Mesodermal cell (in vitro differentiated cells): ENCODE measurements around the gene OLFM2.
A peak's percentile ranks its signal among the peaks of the same experiment; 100 is the strongest.

Experiments used
- H3K27ac ChIP-seq: 2 replicates; pipeline ENCODE4 v1.7.0; 2013; ENCODE audit warnings: mild to moderate bottlenecking, low read depth, low read length, moderate library complexity; ENCODE audit not compliant: severe bottlenecking
- H3K36me3 ChIP-seq: 2 replicates; pipeline ENCODE4 v1.7.1; 2013; ENCODE audit warnings: mild to moderate bottlenecking, low read length, moderate library complexity; ENCODE audit not compliant: control insufficient read depth, insufficient read depth
- H3K4me1 ChIP-seq: one replicate; pipeline ENCODE4 v1.7.1; 2013; ENCODE audit warnings: mild to moderate bottlenecking, low read length; ENCODE audit not compliant: insufficient read depth, control insufficient read depth, poor library complexity, severe bottlenecking
- H3K4me3 ChIP-seq: 2 replicates; pipeline ENCODE4 v1.7.0; 2013; ENCODE audit warnings: low read length, control low read depth, mild to moderate bottlenecking; ENCODE audit not compliant: insufficient read depth, poor library complexity, severe bottlenecking; ENCODE audit errors: extremely low read depth
- H3K9me3 ChIP-seq: 2 replicates; pipeline ENCODE4 v1.7.1; 2013; ENCODE audit warnings: mild to moderate bottlenecking, low read length, moderate library complexity; ENCODE audit not compliant: control insufficient read depth
- WGBS, 2 experiments: methylation state at CpG; one replicate each; pipeline ENCODE4 v1.1.5; 2013; ENCODE audit warnings: missing lambda C conversion rate in 2 of 2; ENCODE audit not compliant: insufficient coverage in 2 of 2; 5-methylcytosine and 5-hydroxymethylcytosine counted together

OLFM2 gene

DNA sequence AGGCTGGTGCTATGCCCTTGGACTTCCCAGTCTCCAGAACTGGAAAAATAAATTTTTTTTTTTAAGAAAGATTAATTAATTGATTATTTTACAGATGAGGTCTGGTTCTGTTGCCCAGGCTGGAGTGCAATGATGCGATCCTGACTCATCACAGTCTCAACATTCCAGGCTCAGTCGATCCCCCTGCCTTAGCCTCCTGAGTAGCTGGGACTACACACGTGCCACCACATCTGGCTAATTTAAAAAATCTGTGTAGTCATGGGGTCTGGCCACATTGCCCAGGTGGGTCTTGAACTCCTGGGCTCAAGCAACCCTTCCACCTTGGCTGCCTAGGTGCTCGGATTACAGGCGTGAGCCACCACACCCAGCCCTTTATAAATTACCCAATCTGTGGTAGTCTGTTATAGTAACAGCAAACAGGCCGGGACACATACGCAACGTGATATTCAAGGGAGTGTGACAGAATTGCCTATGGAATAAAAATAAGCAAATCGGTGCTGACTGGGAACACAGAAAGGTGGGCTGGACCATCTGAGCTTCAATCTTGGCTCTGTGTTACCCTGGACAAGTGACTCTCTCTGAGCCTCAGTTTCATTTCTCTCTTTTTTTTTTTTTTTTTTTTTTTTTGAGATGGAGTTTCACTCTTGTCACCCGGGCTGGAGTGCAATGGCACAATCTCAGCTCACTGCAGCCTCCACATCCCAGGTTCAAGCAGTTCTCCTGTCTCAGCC, 58.4 kb downstream of the OLFM2 start:
- peaks cover 6% of the 10 kb centered on the region for H3K4me1 ChIP-seq
- WGBS, 2 experiments: 95 to 100% methylated on average over 6 to 7 of the region's 10 CpGs
- H3K36me3 ChIP-seq: no peaks in the 10 kb centered on the region
- H3K4me3 ChIP-seq: no peak overlapping the region
- H3K27ac ChIP-seq: peak overlapping the region; percentile 62
- peaks cover 3% of the 10 kb centered on the region for H3K9me3 ChIP-seq

DNA sequence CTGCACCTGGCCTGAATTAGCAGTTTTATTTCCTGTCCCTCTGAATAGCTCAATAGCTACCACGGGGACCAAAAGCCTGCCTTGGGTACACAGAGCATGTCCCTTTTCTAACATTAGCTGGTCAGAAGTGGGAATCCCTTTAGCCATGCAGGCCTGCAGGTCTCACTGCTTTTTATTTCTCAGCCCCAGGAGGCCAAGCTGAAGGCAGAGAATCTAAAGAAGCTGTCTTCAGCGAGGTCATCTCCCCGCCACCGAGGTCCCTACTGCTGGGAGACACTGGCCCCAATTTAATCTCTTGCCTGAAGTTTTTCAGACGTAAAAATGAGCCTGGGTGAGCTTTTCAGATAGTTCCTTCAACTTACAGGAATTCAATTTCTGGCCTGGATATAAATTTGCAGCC, 60.5 kb downstream of the OLFM2 start:
- Histone ChIP-seq H3K4me3 (no peak overlapping the region), H3K9me3 (peaks cover 3% of the 10 kb centered on the region), H3K27ac (peak overlapping the region; percentile 29), H3K36me3 (no peaks in the 10 kb centered on the region), H3K4me1 (peaks cover 6% of the 10 kb centered on the region)
- 65 to 80% methylated on average over 5 of the region's 5 CpGs for WGBS, 2 experiments

DNA sequence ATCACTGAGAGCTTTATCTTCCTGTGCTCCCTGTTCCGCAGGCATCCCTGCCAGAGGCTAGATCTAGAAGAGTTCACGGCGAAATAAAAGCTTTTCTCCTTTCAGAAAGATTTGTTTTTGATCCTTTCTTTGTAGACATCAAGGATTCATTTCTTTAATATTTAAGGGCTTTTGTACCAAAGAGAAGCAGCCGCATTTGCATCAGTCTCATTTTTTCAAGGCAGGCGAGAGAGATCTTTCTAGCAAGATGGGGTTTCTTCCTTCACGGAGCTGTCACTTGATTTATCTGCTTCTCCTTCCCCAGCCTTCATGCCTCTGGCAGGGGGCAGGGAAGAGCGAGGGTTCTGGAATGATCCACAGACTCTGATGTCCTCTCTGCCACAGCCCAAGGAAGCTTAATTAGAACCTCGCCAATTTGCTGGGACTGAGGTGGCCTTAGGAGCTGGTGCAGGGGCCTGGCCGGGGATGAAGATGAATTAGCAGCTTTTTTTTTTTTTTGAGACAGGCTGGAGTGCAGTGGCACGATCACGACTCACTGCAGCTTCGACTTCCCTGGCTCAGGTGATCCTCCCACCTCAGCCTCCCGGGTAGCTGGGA, 61.2 kb downstream of the OLFM2 start:
- 82 to 84% methylated on average over 8 to 9 of the region's 13 CpGs for WGBS, 2 experiments

DNA sequence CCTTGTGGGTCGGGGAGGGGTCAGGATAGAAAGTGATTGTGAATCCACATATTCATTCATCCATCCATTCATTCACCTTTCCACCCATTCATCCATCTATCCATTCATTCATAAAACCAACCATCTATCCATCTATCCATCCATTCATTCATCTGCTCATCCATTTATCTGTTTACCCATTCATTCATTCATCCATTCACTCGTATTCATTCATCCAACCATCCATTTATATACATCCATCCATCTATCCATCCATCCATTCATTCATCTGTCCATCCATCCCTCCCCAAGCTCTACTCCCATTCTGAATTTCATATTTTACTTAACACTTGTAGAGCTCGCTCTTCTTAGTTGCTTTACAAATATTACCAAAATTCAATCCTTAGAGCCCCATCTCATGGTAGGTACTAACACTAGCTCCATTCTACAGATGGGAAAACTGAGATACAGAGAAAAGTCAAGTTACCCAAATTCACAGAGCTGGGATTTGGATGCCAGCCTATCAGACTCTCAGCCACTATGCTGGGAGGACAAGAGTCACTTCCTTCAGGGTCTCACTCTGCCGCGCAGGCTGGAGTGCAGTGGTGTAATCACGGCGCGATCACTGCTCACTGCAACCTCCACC, 63.6 kb downstream of the OLFM2 start:
- H3K27ac ChIP-seq: no peak overlapping the region
- peaks cover under 1% of the 10 kb centered on the region for H3K4me1 ChIP-seq
- H3K36me3 ChIP-seq: no peaks in the 10 kb centered on the region
- no peaks in the 10 kb centered on the region for H3K9me3 ChIP-seq
- H3K4me3 ChIP-seq: no peak overlapping the region
- 91 to 99% methylated on average over 5 to 7 of the region's 8 CpGs for WGBS, 2 experiments

More for the DNA sequence above, 61.2 kb downstream of the OLFM2 start:
- no peak overlapping the region for H3K4me3 ChIP-seq
- no peaks in the 10 kb centered on the region for H3K36me3 ChIP-seq
- H3K9me3 ChIP-seq: peaks cover 3% of the 10 kb centered on the region
- H3K4me1 ChIP-seq: peaks cover 6% of the 10 kb centered on the region
- peak overlapping the region; percentile 16 for H3K27ac ChIP-seq

DNA sequence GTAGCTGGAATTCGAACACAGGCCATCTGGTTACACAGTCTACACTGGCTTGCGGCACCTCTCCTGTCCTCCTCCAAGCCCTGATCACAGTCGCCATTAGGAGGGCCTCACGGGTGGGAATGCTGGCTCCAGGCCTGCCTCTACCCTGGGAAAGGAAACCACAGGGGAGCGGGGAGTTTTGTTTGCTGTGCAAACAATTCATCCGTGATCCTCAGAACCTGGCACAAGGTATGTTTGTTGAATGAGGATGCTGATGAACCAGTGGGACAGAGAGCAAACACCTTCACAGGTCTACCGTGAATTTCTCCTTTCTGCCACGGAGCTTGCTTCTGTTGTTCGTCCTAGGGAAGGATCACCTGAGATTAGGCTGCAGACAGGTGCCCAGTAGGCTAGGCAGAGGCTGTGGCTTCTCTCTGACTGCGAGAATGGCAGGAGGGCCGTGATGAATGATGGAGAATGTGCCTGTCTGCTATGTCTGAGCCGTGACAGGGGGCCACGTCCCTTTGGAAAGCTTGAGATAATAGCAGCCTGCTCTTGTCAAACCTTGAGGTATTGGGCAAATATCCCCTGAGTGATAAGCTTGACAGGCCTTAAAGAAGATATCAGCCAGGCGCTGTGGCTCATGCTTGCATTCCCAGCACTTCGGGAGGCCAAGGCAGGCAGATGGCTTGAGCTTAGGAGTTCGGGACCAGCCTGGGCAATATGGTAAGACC, 64.5 kb downstream of the OLFM2 start:
- H3K4me3 ChIP-seq: no peak overlapping the region
- 85 to 88% methylated on average over 14 of the region's 16 CpGs for WGBS, 2 experiments
- H3K4me1 ChIP-seq: no peaks in the 10 kb centered on the region
- no peaks in the 10 kb centered on the region for H3K9me3 ChIP-seq
- H3K36me3 ChIP-seq: no peaks in the 10 kb centered on the region
- no peak overlapping the region for H3K27ac ChIP-seq

DNA sequence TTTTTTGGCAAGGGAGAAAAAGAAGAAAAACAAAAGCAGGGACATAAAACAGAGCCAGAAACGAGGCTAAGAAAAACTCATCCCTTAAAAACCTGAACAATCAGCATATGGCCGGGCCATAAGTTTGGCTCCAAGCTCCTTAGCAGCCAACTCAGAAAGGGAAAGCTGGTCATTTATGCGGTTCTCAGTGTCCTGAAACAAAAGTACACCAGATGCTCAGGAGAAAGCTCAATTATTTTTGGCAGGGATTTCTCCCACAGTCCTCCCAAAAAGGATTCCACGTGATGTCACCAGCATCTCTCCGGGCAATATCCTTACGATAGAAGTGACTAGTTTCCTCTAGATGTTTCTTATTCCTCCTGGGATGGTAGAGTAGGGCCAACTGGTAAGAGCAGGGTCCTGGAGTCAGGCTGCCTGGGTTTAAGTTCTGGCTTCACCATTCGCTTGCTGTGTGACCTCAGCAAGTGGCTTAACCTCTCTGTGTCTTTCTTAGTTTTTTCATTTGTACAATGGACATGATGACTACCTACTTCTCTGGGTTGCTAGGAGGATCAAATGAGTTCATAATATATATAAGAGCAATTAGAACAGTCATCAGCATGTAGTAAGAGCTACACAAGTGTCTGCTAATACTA, 67.2 kb downstream of the OLFM2 start:
- Histone ChIP-seq H3K27ac (no peak overlapping the region), H3K9me3 (no peaks in the 10 kb centered on the region), H3K4me1 (no peaks in the 10 kb centered on the region), H3K36me3 (no peaks in the 10 kb centered on the region), H3K4me3 (no peak overlapping the region)
- 91 to 94% methylated on average over 4 to 5 of the region's 7 CpGs for WGBS, 2 experiments

DNA sequence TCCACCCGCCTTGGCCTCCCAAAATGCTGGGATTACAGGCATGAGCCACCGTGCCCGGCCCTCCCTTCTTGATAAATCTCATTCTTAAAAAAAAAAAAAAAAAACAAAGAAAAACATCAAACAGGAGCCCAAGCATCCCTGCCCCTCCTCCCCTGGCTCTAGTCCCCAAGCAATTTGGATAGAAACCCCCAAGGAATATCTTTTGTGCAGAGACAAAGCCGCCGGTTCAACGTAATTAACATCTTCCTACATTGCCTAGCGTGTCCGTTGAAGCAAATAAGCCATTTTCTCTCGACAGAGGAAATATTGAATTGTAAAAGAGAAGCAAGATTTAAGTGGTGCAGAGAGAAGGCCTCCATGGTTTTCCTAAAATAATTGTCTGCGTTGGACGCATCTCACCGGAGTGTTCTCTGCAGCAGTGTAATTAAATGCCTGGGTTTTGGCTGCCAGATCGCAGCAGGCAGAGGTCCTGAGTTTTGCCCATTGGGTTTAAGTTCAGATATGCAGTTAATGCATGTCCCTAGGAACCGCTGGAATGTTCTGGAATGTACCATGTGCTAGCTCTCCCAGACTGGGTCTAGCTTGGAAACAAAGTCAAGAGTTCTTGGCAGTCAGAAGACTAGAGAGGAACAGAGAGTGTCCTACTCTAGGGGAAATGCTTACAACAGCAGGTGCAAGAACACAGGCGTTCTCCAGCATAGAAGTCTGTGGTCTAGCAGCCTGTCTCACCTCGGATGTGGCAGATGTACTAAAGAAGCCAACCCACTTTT, 70.4 kb downstream of the OLFM2 start:
- 76 to 82% methylated on average over 9 to 10 of the region's 16 CpGs for WGBS, 2 experiments
- no peaks in the 10 kb centered on the region for H3K4me1 ChIP-seq
- no peaks in the 10 kb centered on the region for H3K36me3 ChIP-seq
- no peaks in the 10 kb centered on the region for H3K9me3 ChIP-seq
- H3K27ac ChIP-seq: no peak overlapping the region
- H3K4me3 ChIP-seq: no peak overlapping the region

DNA sequence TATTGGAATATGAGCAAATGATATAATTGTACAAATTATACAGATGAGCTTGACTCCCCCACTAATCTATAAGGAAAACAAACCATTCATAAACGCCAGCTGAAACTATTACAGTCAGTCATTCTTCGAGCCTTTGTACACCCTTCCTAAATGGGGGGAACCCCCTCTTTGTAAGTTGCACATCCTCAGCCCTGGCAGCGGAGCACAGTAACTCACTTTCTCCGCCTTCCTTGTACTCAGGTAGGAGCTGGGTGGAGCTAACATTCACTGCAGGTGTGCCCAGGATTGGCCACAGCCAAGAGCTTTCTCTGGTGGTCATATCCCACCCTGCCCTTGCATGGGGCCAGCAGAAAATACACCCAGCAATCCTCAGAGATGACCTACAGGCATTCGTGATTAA, 72.6 kb downstream of the OLFM2 start:
- H3K27ac ChIP-seq: no peak overlapping the region
- H3K36me3 ChIP-seq: no peaks in the 10 kb centered on the region
- no peak overlapping the region for H3K4me3 ChIP-seq
- no peaks in the 10 kb centered on the region for H3K9me3 ChIP-seq
- no peaks in the 10 kb centered on the region for H3K4me1 ChIP-seq
- 93 to 98% methylated on average over 4 to 5 of the region's 5 CpGs for WGBS, 2 experiments

DNA sequence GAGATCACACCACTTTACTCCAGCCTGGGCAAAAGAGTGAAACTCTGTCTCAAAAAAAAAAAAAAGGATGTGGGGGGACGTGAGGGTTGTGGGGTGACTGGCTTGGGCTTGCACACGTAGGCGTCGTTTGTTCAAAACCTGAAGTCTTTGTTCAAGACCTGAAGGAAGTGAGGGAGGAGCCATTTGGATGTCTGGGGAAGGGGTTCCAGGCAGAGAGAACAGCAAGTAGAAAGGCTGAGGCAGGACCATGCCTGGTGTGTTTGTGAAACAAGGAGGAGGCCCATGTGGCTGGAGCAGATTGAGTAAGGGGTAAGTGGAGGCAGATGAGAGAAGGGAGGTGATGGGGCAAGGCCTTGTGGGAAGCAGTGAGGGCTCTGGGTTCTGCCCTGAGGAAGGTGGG, 73.4 kb downstream of the OLFM2 start:
- Histone ChIP-seq H3K4me1 (no peaks in the 10 kb centered on the region), H3K36me3 (no peaks in the 10 kb centered on the region), H3K27ac (no peak overlapping the region), H3K4me3 (no peak overlapping the region), H3K9me3 (no peaks in the 10 kb centered on the region)
- WGBS, 2 experiments: 76 to 94% methylated on average over 4 of the region's 4 CpGs

DNA sequence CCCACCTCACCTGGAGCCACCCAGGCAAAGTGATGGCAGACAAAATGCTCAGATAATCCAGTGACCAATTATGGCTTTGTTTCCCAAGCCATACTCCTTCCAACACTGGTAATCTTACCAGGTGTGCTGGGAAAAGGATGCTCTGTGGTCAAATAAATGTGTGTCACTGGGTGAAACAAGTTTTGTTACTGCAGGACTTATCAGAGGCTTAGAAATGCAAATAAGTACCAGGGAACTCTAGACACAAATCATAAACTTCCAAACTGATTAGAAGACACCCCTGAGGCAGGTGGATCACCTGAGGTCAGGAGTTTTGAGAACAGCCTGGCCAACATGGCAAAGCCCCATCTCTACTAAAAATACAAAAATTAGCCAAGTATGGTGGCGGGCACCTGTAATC, 74.8 kb downstream of the OLFM2 start:
- Histone ChIP-seq H3K9me3 (no peaks in the 10 kb centered on the region), H3K36me3 (peaks cover 9% of the 10 kb centered on the region), H3K27ac (no peak overlapping the region), H3K4me3 (no peak overlapping the region), H3K4me1 (no peaks in the 10 kb centered on the region)
- 86 to 100% methylated on average over 1 of the region's 1 CpG for WGBS, 2 experiments
